Measurements from ENCODE around the gene BMPR1B.

GRCh38 chr4:94929696-94930095 lies 171.9 kb downstream of the BMPR1B start:
- TF ChIP-seq, protein P1, sequence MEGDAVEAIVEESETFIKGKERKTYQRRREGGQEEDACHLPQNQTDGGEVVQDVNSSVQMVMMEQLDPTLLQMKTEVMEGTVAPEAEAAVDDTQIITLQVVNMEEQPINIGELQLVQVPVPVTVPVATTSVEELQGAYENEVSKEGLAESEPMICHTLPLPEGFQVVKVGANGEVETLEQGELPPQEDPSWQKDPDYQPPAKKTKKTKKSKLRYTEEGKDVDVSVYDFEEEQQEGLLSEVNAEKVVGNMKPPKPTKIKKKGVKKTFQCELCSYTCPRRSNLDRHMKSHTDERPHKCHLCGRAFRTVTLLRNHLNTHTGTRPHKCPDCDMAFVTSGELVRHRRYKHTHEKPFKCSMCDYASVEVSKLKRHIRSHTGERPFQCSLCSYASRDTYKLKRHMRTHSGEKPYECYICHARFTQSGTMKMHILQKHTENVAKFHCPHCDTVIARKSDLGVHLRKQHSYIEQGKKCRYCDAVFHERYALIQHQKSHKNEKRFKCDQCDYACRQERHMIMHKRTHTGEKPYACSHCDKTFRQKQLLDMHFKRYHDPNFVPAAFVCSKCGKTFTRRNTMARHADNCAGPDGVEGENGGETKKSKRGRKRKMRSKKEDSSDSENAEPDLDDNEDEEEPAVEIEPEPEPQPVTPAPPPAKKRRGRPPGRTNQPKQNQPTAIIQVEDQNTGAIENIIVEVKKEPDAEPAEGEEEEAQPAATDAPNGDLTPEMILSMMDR (conservative IDR thresholded peaks at IDR 0.05 in 1 of 2, IDR thresholded peaks at IDR 0.05 in 1 of 2; ENCODE audit: extremely low read depth in 1 of 2, insufficient read depth in 1 of 2, low read depth in 1 of 2, low read length in 2 of 2), result no peak
- TF ChIP-seq EZH2 (IDR thresholded peaks at IDR 0.05; ENCODE audit: borderline replicate concordance, low read length), result no peak

Data from mammary epithelial cell (primary cell).